Measurements from ENCODE around the gene MSI2.

DNA sequence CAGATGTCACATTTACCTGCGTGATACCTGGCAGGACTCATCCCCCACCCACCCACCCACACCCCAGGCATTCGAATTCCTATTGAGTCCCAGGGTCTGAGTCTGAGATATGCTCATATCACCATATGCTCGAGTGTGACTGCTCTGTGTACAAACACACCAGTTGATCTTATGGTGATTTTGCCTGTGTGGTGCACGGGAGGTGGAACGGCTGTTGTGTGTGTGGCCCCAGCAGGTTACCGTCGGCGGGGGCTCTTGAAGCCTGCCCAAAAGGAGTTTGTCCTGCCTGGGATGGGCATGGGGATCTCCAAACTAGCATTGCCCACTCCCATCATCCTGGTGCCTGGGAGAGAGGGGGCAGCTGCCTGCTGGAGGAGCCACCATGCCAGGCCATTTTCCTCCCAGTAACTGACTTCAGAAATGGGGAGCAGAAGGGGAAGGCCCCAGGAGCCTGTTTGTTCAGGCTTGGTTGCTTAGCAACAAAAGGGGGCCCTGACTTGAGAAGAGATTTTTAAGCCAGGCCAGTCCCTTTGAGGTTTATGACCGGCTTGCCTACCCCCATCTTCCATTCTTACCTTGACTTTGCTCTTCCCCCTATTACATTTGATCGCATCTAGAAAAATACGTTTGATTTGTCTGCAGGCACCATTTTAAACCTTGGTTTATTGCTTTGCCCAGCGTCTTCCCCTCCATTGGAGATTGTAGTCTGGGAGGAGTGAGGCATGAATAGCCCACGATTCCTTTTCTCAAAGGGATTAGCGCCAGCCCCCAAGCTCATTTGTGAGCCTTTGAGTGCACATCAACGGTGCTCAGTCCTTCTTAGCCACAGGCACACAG is 271.1 kb downstream of the MSI2 start:
- no peak for TF ChIP-seq EZH2 (IDR thresholded peaks at IDR 0.05; ENCODE audit: insufficient read depth, low read length)
- TF ChIP-seq, protein P1, sequence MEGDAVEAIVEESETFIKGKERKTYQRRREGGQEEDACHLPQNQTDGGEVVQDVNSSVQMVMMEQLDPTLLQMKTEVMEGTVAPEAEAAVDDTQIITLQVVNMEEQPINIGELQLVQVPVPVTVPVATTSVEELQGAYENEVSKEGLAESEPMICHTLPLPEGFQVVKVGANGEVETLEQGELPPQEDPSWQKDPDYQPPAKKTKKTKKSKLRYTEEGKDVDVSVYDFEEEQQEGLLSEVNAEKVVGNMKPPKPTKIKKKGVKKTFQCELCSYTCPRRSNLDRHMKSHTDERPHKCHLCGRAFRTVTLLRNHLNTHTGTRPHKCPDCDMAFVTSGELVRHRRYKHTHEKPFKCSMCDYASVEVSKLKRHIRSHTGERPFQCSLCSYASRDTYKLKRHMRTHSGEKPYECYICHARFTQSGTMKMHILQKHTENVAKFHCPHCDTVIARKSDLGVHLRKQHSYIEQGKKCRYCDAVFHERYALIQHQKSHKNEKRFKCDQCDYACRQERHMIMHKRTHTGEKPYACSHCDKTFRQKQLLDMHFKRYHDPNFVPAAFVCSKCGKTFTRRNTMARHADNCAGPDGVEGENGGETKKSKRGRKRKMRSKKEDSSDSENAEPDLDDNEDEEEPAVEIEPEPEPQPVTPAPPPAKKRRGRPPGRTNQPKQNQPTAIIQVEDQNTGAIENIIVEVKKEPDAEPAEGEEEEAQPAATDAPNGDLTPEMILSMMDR (IDR thresholded peaks at IDR 0.05; ENCODE audit: insufficient read depth, low read depth, low read length) = no peak
